Measurements from ENCODE around the gene STK17B. TPM values are rescaled to one million over a fixed set of nuclear protein-coding genes. Genes with fewer than 3 reads are reported as not detected.

STK17B gene
- total and polyA plus RNA-seq, 2 experiments from 2014 or later: 5.7 to 13.7 TPM

- TF ChIP-seq ZNF462 (CRISPR knock-in tag; IDR thresholded peaks at IDR 0.05): no peak
- TF ChIP-seq POLR2AphosphoS5 (IDR thresholded peaks at IDR 0.05; ENCODE audit: low read depth): no peak
- TF ChIP-seq CREB1 (CRISPR knock-in tag; IDR thresholded peaks at IDR 0.05; ENCODE audit: low read depth): no peak
- no peak for TF ChIP-seq ETS1 (IDR thresholded peaks at IDR 0.05)
- TF ChIP-seq EZH2phosphoT487 (IDR thresholded peaks at IDR 0.05; ENCODE audit: unreplicated experiment): no peak
- no peak for TF ChIP-seq ZNF331 (CRISPR knock-in tag; IDR thresholded peaks at IDR 0.05; ENCODE audit: low read depth)
- no peak for TF ChIP-seq CTCF (conservative IDR thresholded peaks at IDR 0.05; ENCODE audit: low read depth in 2 of 2)
- TF ChIP-seq NANOG (IDR thresholded peaks at IDR 0.05; ENCODE audit: borderline replicate concordance): no peak
Observed at GRCh38 chr2:196165016-196165415, 6.4 kb downstream of the STK17B start (continued).

All from GM23338 (cell line).